Measurements from ENCODE around the gene ZNF532.

DNA sequence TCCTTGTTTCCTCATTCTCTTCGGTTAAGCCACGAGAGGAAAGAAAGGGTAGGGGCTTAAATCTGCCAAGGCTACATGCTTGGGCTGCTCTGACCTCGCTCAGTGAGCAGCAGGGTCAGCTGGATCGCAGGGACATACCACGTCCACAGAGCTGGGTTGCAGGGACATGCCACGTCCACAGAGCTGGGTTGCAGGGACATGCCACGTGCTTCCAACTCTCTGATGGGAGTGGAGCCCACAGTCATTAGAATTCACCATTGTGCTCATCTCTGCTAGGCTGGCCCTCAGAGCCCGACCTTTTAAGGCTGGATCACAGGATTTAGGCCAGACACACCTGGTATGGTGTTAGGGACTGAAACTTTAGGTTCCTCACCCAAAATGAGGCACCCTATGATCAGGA lies 167.6 kb downstream of the ZNF532 start:
- TF ChIP-seq POLR2A (IDR thresholded peaks at IDR 0.05) = no peak
- TF ChIP-seq, protein P1, sequence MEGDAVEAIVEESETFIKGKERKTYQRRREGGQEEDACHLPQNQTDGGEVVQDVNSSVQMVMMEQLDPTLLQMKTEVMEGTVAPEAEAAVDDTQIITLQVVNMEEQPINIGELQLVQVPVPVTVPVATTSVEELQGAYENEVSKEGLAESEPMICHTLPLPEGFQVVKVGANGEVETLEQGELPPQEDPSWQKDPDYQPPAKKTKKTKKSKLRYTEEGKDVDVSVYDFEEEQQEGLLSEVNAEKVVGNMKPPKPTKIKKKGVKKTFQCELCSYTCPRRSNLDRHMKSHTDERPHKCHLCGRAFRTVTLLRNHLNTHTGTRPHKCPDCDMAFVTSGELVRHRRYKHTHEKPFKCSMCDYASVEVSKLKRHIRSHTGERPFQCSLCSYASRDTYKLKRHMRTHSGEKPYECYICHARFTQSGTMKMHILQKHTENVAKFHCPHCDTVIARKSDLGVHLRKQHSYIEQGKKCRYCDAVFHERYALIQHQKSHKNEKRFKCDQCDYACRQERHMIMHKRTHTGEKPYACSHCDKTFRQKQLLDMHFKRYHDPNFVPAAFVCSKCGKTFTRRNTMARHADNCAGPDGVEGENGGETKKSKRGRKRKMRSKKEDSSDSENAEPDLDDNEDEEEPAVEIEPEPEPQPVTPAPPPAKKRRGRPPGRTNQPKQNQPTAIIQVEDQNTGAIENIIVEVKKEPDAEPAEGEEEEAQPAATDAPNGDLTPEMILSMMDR (IDR thresholded peaks at IDR 0.05) = no peak
